CD4-positive, alpha-beta T cell treated with Interleukin-6 at 100 ng/mL for 8 hours (primary cell): ENCODE results near the gene SKOR1.

Experiments
- DNase-seq: peaks from one replicate; pipeline ENCODE4 v3.0.0-alpha.2; 2020; ENCODE audit warnings: mixed read lengths, low spot score

The SKOR1 gene

GRCh38 chr15:67832031-67832551 is 6.8 kb downstream of the SKOR1 start:
- no peak for DNase-seq

GRCh38 chr15:67832897-67833709 is 7.8 kb downstream of the SKOR1 start:
- no peak for DNase-seq

- DNase-seq = no peak
Observed at GRCh38 chr15:67833710-67834511, 8.6 kb downstream of the SKOR1 start.

- no peak for DNase-seq
Observed at GRCh38 chr15:67834581-67835296, 9.4 kb downstream of the SKOR1 start.

GRCh38 chr15:67835297-67836133 is 10.2 kb downstream of the SKOR1 start:
- no peak for DNase-seq

- no peak for DNase-seq
Observed at GRCh38 chr15:67836134-67836455, 10.8 kb downstream of the SKOR1 start.

- DNase-seq = peak; percentile 42
Observed at GRCh38 chr15:67836477-67836876, 11.2 kb downstream of the SKOR1 start.

- no peak for DNase-seq
Observed at GRCh38 chr15:67836955-67837354, 11.6 kb downstream of the SKOR1 start.

GRCh38 chr15:67838789-67839332 is 13.6 kb downstream of the SKOR1 start:
- DNase-seq = no peak

- peak; percentile 44 for DNase-seq
Observed at GRCh38 chr15:67839499-67839928, 14.2 kb downstream of the SKOR1 start.

GRCh38 chr15:67839929-67840748 is 14.8 kb downstream of the SKOR1 start, which contains the start of gene RNU6-1:
Gene RNU6-1, minus strand, starts transcription at chr15:67840045.
- DNase-seq = peak; percentile 95

- no peak for DNase-seq
Observed at GRCh38 chr15:67840749-67841512, 15.6 kb downstream of the SKOR1 start.

- no peak for DNase-seq
Observed at GRCh38 chr15:67841513-67841762, 16.1 kb downstream of the SKOR1 start.

- DNase-seq = no peak
Observed at GRCh38 chr15:67843092-67843501, 17.8 kb downstream of the SKOR1 start.

GRCh38 chr15:67843571-67844387 is 18.5 kb downstream of the SKOR1 start:
- DNase-seq = no peak

- DNase-seq = no peak
Observed at GRCh38 chr15:67845974-67846373, 20.7 kb downstream of the SKOR1 start.

- DNase-seq = no peak
Observed at GRCh38 chr15:67849538-67849937, 24.2 kb downstream of the SKOR1 start.

- no peak for DNase-seq
Observed at GRCh38 chr15:67850336-67850735, 25.0 kb downstream of the SKOR1 start.
